ENCODE data around the gene SREK1IP1.

DNA sequence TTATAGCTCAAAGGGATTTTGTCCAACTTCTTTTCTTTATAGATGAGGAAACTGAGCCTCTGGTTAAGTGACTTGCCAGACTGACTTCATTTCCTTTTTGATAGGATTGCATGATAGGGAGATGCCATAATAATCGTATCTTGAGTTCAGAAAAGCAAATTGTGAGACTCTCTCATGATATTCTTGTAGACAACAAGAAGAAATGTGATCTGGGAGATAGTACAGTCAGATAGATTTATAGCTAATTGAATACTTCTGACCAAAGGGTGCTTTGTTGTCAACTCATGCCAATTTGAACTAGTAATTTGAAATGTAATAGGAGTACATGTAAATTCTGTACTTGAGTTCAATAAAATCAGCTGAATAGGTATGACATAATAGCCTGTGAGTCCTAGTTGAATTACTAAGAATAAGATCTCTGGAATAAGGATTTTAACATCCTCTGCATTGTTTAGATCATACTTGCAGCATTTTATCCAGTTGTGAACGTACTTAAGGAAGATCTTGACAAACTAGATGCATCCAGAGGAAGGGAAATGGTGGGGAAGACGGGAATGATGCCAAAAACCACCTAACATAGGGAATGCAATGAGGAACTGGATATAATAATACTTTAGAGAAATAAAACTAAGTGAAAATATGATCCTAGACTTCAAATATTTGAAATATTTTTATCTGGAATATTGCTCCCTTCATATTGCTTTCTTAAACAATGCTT lies 25.7 kb upstream of the SREK1IP1 start:
- TF ChIP-seq POLR2A (IDR thresholded peaks at IDR 0.05) (no peak), POLR2AphosphoS5 (IDR thresholded peaks at IDR 0.05) (no peak), EP300 (IDR thresholded peaks at IDR 0.05) (no peak)
- TF ChIP-seq, protein P1, sequence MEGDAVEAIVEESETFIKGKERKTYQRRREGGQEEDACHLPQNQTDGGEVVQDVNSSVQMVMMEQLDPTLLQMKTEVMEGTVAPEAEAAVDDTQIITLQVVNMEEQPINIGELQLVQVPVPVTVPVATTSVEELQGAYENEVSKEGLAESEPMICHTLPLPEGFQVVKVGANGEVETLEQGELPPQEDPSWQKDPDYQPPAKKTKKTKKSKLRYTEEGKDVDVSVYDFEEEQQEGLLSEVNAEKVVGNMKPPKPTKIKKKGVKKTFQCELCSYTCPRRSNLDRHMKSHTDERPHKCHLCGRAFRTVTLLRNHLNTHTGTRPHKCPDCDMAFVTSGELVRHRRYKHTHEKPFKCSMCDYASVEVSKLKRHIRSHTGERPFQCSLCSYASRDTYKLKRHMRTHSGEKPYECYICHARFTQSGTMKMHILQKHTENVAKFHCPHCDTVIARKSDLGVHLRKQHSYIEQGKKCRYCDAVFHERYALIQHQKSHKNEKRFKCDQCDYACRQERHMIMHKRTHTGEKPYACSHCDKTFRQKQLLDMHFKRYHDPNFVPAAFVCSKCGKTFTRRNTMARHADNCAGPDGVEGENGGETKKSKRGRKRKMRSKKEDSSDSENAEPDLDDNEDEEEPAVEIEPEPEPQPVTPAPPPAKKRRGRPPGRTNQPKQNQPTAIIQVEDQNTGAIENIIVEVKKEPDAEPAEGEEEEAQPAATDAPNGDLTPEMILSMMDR (IDR thresholded peaks at IDR 0.05): no peak
